Activated T-cell treated with anti-CD3 and anti-CD28 coated beads for 24 hours (primary cell): ENCODE data around the gene CEP70.
"Not testable (repeated sequence)": the region's sequence is repeated elsewhere in the genome, so short reads cannot be mapped to it uniquely, and the experiment has no call there.

Source experiments
- DNase-seq: peaks from one replicate; pipeline ENCODE4 v3.0.0-alpha.2; 2020; ENCODE audit warnings: low read depth

The CEP70 gene, protein sequence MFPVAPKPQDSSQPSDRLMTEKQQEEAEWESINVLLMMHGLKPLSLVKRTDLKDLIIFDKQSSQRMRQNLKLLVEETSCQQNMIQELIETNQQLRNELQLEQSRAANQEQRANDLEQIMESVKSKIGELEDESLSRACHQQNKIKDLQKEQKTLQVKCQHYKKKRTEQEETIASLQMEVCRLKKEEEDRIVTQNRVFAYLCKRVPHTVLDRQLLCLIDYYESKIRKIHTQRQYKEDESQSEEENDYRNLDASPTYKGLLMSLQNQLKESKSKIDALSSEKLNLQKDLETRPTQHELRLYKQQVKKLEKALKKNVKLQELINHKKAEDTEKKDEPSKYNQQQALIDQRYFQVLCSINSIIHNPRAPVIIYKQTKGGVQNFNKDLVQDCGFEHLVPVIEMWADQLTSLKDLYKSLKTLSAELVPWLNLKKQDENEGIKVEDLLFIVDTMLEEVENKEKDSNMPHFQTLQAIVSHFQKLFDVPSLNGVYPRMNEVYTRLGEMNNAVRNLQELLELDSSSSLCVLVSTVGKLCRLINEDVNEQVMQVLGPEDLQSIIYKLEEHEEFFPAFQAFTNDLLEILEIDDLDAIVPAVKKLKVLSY

DNA sequence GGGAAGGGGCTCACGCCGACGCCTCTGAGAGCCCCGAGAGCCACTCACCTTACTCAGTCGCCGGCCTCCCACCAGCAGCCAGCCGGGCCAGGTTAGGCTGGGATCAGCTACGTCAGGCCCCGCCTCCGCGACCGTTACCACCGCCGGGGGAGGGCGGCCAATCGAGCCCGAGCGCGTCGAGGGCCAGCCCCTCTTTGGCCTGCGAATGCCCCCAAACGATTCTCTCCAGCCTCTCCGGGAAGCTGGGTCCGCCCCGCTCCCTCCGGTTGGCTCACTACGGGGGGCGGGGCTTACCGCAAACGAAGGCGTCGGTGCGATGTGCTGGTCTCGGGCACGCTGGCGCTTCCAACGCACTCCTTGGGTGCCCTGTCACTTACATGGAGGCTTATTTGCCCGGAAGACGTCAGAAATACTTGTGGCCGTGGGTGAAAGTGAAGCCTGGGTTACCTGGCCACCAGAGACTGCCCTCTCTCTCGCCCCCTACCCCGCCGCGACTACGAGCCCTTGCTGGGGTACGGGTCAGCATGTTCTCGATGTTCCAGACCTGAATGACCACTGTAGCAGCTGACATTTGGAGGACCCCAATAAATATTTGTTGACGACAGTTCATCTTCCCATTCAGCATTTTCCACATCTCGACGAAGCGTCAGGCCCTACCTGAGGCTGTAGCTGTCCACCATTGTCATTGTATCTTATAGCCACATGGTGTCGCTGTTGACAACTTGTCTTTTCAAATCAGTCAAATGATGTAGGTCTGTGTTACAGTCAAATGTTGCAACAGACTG, at the start of gene CEP70:
Gene CEP70, minus strand, starts transcription at position 111 of the 785 bp plus-strand sequence. CDS start 21,333 bp downstream, outside the sequence.
- peak; percentile 83 for DNase-seq

DNA sequence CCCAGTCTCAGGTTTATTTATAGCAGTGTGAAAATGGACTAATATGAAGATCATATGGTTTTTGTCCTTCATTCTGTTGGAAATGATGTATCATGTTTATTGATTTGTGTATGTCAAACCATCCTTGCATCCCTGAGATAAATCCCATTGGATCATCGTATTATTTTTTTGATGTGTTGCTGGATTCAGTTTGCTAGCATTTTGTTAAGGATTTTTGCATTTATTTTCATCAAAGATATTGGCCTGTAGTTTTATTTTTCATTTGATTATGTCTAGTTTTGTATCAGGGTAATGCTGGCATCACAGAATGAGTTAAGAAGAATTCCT, 48.8 kb upstream of the CEP70 start:
- no peak for DNase-seq

- DNase-seq: no peak
Observed at GRCh38 chr3:138642226-138642926, 48.3 kb upstream of the CEP70 start.

- no peak for DNase-seq
Observed at GRCh38 chr3:138640537-138640936, 46.5 kb upstream of the CEP70 start.

DNA sequence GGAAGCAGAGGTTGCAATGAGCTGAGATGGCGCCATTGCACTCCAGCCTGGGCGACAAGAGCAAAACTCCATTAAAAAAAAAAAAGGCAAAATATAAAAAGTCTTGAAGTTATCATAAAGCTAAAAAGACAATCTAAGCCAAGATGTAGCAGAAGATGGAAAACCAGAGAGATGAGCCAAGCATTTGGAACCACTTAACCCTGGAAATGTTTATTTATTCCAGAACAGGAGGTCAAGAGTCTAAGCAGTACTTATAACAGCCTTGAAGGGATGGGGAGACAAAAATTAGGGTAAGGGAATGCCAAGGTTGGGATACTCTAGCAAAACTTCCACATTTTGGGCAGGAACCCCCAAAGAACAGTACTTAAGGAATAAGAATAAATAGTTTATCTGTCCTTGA, 44.6 kb upstream of the CEP70 start:
- DNase-seq: no peak

DNA sequence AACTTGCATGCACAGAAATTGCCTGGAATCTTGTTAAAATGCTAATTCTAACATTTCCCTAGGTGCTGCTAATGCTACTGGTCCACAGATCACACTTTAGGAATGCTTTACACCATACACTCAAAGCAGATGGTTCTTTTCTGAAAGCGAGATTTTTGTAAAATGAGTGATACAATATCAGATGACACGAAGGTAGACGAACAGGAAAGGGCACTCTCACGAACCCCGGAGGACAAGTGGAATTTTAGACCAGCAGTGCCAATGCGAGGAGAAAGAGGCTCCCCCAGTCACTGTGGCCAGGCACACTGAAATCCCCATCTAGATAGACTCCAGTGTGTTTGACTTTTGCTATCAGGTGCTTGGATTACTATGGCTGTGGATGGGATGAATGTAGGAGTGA, 35.5 kb upstream of the CEP70 start:
- no peak for DNase-seq

DNA sequence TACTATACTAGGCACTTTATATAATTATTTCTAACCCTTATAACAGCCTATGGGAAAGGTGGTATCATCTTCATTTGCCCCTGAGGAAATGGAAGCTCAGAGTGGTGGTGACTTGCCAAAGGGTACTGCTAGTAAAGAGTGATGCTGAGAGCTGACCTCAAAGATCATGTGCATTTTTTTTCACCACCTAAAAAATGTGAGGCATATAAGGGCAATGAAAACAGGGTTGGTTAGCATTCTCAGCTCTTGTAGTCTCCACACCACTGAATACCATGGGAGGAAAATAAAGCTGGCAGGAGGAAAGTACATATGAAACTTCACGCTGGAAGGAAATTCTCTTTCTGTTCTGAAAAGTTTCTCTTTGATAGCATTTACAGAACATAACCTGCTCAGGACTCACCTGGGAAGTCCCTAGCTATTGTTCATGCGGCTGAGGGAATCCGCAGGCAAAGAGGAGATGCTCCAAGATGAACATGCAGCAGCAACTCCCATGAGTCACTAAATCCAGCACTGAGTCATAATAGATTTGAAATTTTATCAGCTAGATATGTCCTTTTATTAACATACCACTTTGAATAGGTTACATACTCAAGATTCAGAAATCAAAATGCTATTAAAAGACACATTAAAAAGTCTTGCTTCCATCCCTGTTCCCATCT, 31.8 kb upstream of the CEP70 start:
- DNase-seq: no peak

- DNase-seq: no peak
Observed at GRCh38 chr3:138624518-138624917, 30.5 kb upstream of the CEP70 start.

- DNase-seq: no peak
Observed at GRCh38 chr3:138620431-138620830, 26.4 kb upstream of the CEP70 start.

- DNase-seq: no peak
Observed at GRCh38 chr3:138615462-138615861, 21.4 kb upstream of the CEP70 start.

DNA sequence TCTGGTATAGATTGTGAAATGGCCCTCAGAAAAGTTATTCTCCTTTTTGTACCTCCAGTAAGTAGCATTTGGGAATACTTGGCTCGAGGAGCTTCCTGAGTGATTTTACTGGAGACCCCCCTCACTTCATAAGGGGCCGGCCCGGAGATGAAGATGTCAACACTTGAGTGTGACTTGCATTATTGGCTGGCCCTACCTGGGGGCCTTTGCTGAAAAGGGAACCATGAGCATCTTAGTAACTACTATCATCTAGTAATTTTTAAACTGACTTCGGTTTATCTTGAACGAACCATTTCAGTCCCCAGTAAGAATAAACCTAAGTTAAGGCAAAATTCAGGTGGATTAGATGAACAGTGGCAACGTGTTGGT, 15.8 kb upstream of the CEP70 start:
- no peak for DNase-seq

DNA sequence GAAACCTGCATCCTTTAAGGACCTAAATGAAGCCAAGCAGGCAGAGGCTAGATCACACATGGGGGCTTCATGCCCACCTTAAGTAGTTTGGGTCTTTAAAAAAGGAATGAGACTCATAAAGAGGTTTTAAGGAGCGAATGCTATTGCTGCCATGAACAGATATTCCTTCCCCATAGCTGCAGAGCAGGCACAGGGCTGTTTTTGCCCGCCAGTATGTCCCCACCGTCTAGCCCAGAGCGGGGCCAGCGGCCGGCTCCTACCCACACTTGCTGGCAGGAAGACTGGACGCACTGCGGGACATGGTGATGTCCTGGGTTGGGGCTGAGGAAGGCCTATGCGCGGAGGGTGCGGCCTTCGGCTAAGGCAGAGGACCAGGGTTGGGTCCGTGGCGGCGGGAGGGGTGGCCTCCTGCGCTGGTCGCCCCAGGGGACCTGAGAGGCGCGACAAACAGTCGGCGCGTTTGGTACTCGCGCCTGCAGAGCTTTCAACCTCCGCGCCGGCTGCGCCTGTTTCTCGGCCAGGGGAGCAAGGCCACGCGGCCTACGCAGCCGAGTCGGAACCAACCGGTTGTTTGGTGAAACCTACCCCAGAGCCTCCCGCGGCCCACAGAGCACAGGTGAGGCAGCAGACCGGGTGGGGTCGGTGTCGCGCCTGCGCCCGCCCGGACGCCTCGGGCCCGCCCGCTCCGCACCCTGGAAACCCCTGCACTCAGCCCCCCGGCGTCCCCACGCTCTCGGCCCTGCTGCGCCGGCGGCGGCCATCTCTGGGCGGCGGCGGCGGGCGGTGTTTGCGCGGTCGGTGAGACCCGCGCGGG, 14.5 kb upstream of the CEP70 start, which contains the start of gene FAIM:
Gene FAIM, plus strand, starts transcription at position 450 of the 814 bp plus-strand sequence. CDS start 10,956 bp downstream, outside the sequence.
- peak; percentile 46 for DNase-seq

- DNase-seq: not testable (repeated sequence)
Observed at GRCh38 chr3:138604106-138604595, 10.1 kb upstream of the CEP70 start.

GRCh38 chr3:138601661-138602060, 7.6 kb upstream of the CEP70 start:
- not testable (repeated sequence) for DNase-seq

DNA sequence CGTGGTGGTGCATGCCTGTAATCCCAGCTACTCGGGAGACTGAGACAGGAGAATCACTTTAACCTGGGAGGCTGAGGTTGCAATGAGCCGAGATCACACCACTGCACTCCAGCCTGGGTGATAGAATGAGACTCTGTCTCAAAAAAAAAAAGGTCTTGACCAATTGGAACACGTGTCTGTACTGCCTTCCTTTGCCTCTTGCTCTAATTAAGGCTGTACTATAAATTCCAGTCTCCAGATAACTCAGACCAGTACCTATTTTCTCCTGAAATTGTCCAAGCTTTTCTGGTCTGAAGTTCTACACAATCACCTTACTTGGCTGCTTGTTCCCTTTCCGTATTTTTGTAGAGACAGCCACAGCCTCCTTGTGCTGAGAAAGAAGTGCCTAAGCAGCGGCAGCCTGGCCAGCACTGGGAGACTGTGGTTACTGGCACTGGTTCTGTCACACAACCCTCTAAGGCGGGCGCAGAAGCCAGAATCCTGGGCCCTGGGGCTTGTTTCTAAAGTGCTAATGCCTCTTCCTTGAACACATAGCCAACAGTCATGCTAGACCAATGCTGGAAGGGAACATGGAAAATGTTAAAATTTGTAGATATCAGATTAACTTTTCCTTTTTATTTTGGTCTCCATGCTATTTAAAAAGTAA, 6.2 kb upstream of the CEP70 start:
- no peak for DNase-seq

DNA sequence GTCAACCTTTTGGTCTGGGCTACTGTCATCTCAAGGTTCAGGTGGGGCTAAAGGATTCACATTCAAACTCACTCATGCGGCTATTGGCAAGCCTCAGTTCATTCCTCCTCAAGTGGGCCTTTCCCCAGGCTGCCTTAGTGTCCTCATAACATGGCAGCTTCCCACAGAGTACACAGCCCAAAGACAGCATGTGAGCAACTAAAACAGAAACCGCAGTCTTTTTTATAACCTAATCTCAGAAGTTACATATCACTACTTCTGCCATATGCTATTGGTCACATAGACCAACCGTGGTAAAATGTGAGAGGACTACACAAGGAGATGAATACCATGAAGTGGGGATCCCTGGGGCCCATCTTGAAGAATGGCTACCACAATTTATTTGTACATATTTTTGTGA, 4.5 kb upstream of the CEP70 start:
- DNase-seq: no peak

GRCh38 chr3:138597186-138597976, 3.3 kb upstream of the CEP70 start:
- DNase-seq: not testable (repeated sequence)

GRCh38 chr3:138594935-138595610, 1.0 kb upstream of the CEP70 start:
- DNase-seq: no peak
